Lower lobe of right lung (tissue), 2 donors: Measurements from ENCODE around the gene LYPD3. TPM values are rescaled to one million over a fixed set of nuclear protein-coding genes. Genes with fewer than 3 reads are reported as not detected.

Experiments used
- ATAC-seq, 2 donors: fragments of 200-7000 bp; cut with Tn5 transposase; one replicate each; pipeline ENCODE4 v1.9.1; 2020 to 2022; ENCODE audit warnings: mild to moderate bottlenecking in 2 of 2, moderate library complexity in 2 of 2
- DNase-seq: peaks from one replicate; pipeline ENCODE4 v3.0.0-alpha.2; 2020
- H3K27ac ChIP-seq: fragments of 200-600 bp; one replicate; pipeline ENCODE4 v1.8.0; 2022
- H3K27me3 ChIP-seq: fragments of 200-600 bp; one replicate; pipeline ENCODE4 v1.8.0; 2022; ENCODE audit warnings: low read depth
- H3K36me3 ChIP-seq: fragments of 200-600 bp; one replicate; pipeline ENCODE4 v1.8.0; 2022; ENCODE audit warnings: mild to moderate bottlenecking
- H3K4me1 ChIP-seq: fragments of 200-600 bp; one replicate; pipeline ENCODE4 v1.8.0; 2022
- H3K4me3 ChIP-seq: fragments of 200-600 bp; one replicate; pipeline ENCODE4 v1.8.0; 2022; ENCODE audit warnings: mild to moderate bottlenecking
- H3K9me3 ChIP-seq: fragments of 200-600 bp; one replicate; pipeline ENCODE4 v1.8.0; 2022
- intact Hi-C: fragments of 100-400 bp; cut with DNase I; formaldehyde crosslinking; loops from one replicate; pipeline ENCODE4 v1.11.0; 2022
- total RNA-seq: library from RNA; stranded (reverse); fragmentation: NEBNext Ultra II Directional; extraction: Animal tissue kit (Norgen Biotek cat#: 25700); gene quantifications from one replicate; pipeline ENCODE4 v1.2.1, GENCODE V29; 2021
- TF ChIP-seq, protein P1 (sequence below): fragments of 200-600 bp; IDR thresholded peaks from one replicate; pipeline ENCODE4 v1.8.0; 2022; ENCODE audit warnings: antibody characterized with exemption, mild to moderate bottlenecking
- donor health status: DM: no; HTN: yes; CAD: no; lungs with severe emphysema.

LYPD3 gene
- total RNA-seq, 1 donor from 2014 or later, result 0.74 TPM

DNA sequence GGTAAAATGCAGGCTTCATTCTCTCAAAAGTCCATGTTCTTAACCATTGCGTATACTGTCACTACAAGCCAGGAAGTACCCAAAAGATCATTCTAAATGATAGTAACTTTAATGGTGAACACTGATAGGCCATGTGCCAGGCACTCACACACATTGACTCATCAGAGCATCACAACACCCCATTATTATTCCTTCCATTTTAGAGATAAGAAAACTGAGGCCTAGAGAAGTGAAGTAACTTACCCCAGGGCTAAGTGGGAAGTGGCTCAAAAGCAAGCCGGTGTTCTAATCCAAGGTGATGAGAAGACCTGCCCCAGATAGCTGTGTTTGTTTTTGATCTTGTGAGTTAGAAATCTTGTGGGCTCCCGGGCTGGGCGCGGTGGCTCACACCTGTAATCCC lies 40.5 kb upstream of the LYPD3 start:
- H3K9me3 ChIP-seq, result no peaks in the 10 kb centered on the region
- DNase-seq, result no peak
- no peak overlapping the region for H3K4me3 ChIP-seq
- no peaks in the 10 kb centered on the region for H3K27me3 ChIP-seq
- no peak for ATAC-seq
- peaks cover 23% of the 10 kb centered on the region for H3K4me1 ChIP-seq
- H3K36me3 ChIP-seq, result peaks cover 27% of the 10 kb centered on the region
- TF ChIP-seq, protein P1, sequence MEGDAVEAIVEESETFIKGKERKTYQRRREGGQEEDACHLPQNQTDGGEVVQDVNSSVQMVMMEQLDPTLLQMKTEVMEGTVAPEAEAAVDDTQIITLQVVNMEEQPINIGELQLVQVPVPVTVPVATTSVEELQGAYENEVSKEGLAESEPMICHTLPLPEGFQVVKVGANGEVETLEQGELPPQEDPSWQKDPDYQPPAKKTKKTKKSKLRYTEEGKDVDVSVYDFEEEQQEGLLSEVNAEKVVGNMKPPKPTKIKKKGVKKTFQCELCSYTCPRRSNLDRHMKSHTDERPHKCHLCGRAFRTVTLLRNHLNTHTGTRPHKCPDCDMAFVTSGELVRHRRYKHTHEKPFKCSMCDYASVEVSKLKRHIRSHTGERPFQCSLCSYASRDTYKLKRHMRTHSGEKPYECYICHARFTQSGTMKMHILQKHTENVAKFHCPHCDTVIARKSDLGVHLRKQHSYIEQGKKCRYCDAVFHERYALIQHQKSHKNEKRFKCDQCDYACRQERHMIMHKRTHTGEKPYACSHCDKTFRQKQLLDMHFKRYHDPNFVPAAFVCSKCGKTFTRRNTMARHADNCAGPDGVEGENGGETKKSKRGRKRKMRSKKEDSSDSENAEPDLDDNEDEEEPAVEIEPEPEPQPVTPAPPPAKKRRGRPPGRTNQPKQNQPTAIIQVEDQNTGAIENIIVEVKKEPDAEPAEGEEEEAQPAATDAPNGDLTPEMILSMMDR, result no peak
- no peak overlapping the region for H3K27ac ChIP-seq
- intact Hi-C loops, result no loop called here

DNA sequence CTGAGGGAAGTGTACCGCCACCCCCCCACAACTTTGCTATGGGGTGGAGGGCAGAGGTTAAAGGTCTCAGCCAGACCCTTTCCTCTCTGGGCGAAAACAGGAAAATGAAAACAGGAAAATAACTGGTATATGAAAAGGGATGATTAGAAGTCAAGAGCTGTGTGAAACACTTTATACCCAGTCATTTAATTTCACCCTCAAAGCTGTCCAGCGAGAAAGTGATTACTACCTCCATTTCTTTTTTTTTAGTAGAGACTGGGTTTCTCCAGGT lies 39.7 kb upstream of the LYPD3 start:
- TF ChIP-seq, protein P1, result no peak
- Histone ChIP-seq H3K4me1 (peaks cover 23% of the 10 kb centered on the region), H3K27ac (no peak overlapping the region), H3K9me3 (no peaks in the 10 kb centered on the region), H3K36me3 (peaks cover 20% of the 10 kb centered on the region), H3K27me3 (no peaks in the 10 kb centered on the region), H3K4me3 (no peak overlapping the region)
- no peak for DNase-seq
- intact Hi-C loops, result no loop called here
- ATAC-seq, result no peak

DNA sequence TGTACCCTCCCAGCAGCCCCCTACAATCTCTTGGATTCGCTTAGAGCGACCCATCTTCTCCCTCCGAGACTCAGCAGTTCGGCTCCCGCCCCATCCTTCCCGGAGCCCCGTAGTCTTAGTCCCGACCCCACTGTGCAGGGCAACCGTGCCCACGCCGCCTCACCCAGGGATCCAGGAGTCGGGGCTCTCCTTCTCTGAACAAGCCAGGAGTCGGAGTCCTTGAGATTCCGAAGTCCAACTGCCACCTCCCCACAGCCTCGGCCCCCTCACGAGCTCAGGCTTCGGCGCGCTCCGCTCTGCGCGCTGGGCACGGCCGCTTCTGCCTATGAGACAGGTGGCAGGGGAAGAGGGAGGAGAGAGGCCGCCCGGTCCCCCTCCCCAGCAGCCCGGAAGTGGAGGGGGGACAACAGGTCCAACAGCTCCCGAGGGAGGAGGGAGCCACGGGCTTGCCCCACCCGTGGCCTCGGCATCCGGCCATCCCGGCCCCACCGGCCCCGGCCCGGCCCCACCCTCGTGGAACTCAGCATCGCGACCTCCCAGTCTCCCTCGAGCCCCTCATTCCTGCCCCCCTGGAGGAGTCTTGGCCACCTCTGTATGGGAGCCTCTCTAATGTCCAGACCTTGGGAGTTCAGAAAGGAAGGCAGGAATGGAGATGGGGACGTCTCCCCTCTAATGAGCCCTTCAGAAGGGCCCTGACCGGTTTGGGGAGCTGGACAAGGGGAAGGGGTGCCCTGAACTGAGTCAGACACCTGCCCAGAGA lies 39.2 kb upstream of the LYPD3 start, which contains the start of gene PHLDB3:
Gene PHLDB3, minus strand, starts transcription at position 321 of the 760 bp plus-strand sequence. CDS start 628 bp downstream, outside the sequence.
- peak; percentile 61 to 66 for ATAC-seq
- peak; percentile 58 for DNase-seq
- Histone ChIP-seq H3K27me3 (no peaks in the 10 kb centered on the region), H3K36me3 (peaks cover 15% of the 10 kb centered on the region), H3K27ac (peak within 1 kb of the TSS; percentile 80), H3K9me3 (no peaks in the 10 kb centered on the region), H3K4me3 (peak within 1 kb of the TSS; percentile 77), H3K4me1 (peaks cover 23% of the 10 kb centered on the region)
- TF ChIP-seq, protein P1, result no peak
- intact Hi-C loops, result no loop called here

DNA sequence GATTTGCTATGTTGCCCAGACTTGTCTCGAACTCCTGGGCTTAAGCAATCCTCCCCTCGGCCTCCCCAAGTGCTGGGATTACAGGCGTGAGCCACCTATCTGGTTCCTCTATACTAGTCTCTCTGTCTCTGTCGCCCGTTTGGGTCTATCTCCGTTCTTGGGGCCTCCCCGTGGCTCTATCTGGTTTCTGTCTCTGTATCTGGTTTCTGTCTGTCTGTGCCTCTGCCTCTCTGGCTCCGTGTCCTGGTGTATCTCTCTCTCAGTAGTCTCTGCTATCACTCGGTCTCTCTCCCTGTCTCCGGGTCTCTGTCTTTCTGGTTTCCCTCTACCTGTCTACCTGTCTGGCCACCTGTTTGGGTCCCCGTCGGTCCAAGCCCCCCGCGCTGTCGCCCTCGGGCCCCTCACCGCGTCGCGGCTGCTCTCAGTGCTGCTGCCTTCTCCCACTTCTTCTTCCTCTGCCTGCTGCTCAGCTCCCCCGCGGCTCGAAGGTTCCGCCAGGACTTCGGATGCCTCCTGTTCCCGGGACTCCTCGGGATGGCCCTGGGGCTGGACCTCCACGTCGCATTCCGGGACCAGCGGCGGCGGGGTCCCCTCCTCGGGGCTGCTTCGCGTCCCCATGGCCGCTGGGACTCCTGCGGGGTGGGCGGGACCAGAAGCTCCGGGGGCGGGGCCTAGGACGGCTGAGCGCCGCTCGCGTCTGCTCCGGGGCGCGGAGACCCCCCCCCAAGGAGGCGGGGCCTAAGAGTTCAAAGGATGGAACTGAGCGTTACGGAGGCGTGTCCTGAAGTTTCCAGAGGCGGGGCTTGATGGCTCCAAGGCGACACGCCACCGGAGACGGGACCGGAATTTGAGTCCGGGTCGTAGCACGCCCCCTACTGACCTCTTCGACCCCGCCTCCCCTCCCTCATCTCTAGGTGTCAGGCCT lies 38.4 kb upstream of the LYPD3 start:
- Histone ChIP-seq H3K36me3 (peaks cover 10% of the 10 kb centered on the region), H3K4me1 (peaks cover 23% of the 10 kb centered on the region), H3K9me3 (no peaks in the 10 kb centered on the region), H3K27me3 (no peaks in the 10 kb centered on the region), H3K27ac (peak overlapping the region; percentile 80), H3K4me3 (peak overlapping the region; percentile 77)
- DNase-seq, result peak; percentile 98
- ATAC-seq, result peak; percentile 98
- TF ChIP-seq, protein P1, result no peak
- intact Hi-C loops, result no loop called here

DNA sequence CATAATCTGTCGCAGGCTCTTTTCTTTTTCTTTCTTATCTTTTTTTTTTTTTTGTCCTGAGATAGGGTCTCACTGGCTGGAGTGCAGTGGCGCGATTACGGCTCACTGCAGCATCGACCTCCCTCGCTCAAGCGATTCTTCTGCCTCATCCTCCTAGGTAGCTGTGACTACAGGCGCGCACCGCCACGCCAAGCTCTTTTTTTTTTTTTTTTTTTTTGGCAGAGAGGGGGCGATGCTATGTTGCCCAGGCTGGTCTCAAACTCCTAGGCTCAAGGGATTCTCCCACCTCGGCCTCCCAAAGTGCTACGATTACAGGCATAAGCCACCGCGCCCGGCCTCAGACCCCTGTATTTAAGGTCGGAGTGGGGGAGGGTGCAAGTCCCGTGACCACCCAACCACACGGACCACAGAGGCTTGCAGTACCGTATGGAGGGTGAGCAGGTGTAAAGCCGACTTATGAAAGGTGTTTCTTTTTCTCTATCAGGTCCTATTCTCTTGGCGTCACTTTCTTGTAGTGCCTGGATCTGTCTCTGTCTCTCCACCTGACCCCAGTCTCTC lies 37.1 kb upstream of the LYPD3 start:
- TF ChIP-seq, protein P1, result no peak
- DNase-seq (no peak), ATAC-seq (no peak)
- peak overlapping the region; percentile 77 for H3K4me3 ChIP-seq
- H3K27ac ChIP-seq, result no peak overlapping the region
- peaks cover 3% of the 10 kb centered on the region for H3K36me3 ChIP-seq
- peaks cover 23% of the 10 kb centered on the region for H3K4me1 ChIP-seq
- H3K9me3 ChIP-seq, result no peaks in the 10 kb centered on the region
- no peaks in the 10 kb centered on the region for H3K27me3 ChIP-seq
- intact Hi-C loops, result no loop called here
